Airway epithelial cell (primary cell): ENCODE results near the gene FMR1. TPM values are rescaled to one million over a fixed set of nuclear protein-coding genes. Genes with fewer than 3 reads are reported as not detected.

Source experiments
- total RNA-seq: library from RNA; depleted of rRNA; stranded (reverse); fragments of >200 nt; gene quantifications from 2 replicates; pipeline ENCODE4 v1.2.3, GENCODE V29; 2015

The FMR1 gene
- total RNA-seq, result 9.1 and 13.1 TPM in 2 replicates

DNA sequence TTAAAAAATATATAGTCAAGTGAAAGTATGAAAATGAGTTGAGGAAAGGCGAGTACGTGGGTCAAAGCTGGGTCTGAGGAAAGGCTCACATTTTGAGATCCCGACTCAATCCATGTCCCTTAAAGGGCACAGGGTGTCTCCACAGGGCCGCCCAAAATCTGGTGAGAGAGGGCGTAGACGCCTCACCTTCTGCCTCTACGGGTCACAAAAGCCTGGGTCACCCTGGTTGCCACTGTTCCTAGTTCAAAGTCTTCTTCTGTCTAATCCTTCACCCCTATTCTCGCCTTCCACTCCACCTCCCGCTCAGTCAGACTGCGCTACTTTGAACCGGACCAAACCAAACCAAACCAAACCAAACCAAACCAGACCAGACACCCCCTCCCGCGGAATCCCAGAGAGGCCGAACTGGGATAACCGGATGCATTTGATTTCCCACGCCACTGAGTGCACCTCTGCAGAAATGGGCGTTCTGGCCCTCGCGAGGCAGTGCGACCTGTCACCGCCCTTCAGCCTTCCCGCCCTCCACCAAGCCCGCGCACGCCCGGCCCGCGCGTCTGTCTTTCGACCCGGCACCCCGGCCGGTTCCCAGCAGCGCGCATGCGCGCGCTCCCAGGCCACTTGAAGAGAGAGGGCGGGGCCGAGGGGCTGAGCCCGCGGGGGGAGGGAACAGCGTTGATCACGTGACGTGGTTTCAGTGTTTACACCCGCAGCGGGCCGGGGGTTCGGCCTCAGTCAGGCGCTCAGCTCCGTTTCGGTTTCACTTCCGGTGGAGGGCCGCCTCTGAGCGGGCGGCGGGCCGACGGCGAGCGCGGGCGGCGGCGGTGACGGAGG, at the start of gene FMR1:
FMR1 (plus strand) TSS at position 728 of the 831 bp plus-strand sequence. CDS start 261 bp downstream, outside the sequence.

DNA sequence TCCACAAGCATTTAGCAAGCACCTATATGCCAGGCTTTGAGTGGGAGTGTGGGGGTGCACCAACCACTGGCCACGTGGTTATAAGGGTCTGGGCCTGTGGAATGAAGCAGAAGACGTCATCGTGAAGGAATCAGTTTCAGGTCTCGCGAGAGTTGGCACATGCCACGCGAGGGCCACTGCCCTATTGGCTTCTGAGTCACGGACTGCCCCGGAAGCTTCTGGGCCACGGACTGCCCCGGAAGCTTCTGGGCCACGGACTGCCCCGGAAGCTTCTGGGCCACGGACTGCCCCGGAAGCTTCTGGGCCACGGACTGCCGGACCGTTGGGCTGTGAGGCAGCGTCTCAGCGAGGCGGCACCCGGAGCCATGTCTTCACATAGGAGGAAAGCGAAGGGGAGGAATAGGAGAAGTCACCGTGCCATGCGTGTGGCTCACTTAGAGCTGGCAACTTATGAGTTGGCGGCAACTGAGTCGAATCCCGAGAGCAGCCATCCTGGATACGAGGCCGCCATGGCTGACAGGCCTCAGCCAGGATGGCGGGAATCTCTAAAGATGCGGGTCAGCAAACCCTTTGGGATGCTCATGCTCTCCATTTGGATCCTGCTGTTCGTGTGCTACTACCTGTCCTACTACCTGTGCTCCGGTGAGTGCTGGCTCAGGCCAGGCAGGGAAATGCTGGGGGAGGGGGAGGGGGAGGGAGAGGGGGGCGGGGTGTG, 69.5 kb downstream of the FMR1 start, which contains the start of gene FMR1NB:
FMR1NB (plus strand) TSS at position 300 of the 715 bp plus-strand sequence; CDS start at position 366, 66 bp downstream.

Other genes with a start within 250 kb of the FMR1 start
- gene FMR1NB, start 69.4 kb downstream of the FMR1 start, total RNA-seq, result not detected in 2 replicates